ENCODE data around the gene TGM6.

TGM6 gene

GRCh38 chr20:2380601-2381000 is at the start of gene TGM6:
TGM6 (plus strand) TSS chr20:2380901; CDS start chr20:2380969, 68 bp downstream.
- DNase-seq = no peak

GRCh38 chr20:2331106-2331505 is 49.6 kb upstream of the TGM6 start:
- no peak for DNase-seq

- DNase-seq = peak; percentile 45
Measured at GRCh38 chr20:2331901-2332565, 48.7 kb upstream of the TGM6 start.

GRCh38 chr20:2332711-2333110 is 48.0 kb upstream of the TGM6 start:
- no peak for DNase-seq

- DNase-seq = no peak
Measured at GRCh38 chr20:2333821-2334220, 46.9 kb upstream of the TGM6 start.

- no peak for DNase-seq
Measured at GRCh38 chr20:2335096-2335870, 45.4 kb upstream of the TGM6 start.

GRCh38 chr20:2336471-2336870 is 44.2 kb upstream of the TGM6 start:
- no peak for DNase-seq

GRCh38 chr20:2337142-2337541 is 43.6 kb upstream of the TGM6 start:
- no peak for DNase-seq

GRCh38 chr20:2338411-2339066 is 42.2 kb upstream of the TGM6 start:
- no peak for DNase-seq

- DNase-seq = no peak
Measured at GRCh38 chr20:2340136-2340535, 40.6 kb upstream of the TGM6 start.

- DNase-seq = no peak
Measured at GRCh38 chr20:2340823-2341222, 39.9 kb upstream of the TGM6 start.

- DNase-seq = no peak
Measured at GRCh38 chr20:2341336-2341735, 39.4 kb upstream of the TGM6 start.

- no peak for DNase-seq
Measured at GRCh38 chr20:2342243-2342642, 38.5 kb upstream of the TGM6 start.

GRCh38 chr20:2346188-2346587 is 34.5 kb upstream of the TGM6 start:
- no peak for DNase-seq

- no peak for DNase-seq
Measured at GRCh38 chr20:2348336-2348735, 32.4 kb upstream of the TGM6 start.

- no peak for DNase-seq
Measured at GRCh38 chr20:2349801-2350200, 30.9 kb upstream of the TGM6 start.

GRCh38 chr20:2350606-2351005 is 30.1 kb upstream of the TGM6 start:
- no peak for DNase-seq

- DNase-seq = no peak
Measured at GRCh38 chr20:2353231-2353630, 27.5 kb upstream of the TGM6 start.

GRCh38 chr20:2357114-2357513 is 23.6 kb upstream of the TGM6 start:
- DNase-seq = no peak

GRCh38 chr20:2358006-2358405 is 22.7 kb upstream of the TGM6 start:
- DNase-seq = no peak

GRCh38 chr20:2361035-2361593 is 19.6 kb upstream of the TGM6 start:
- no peak for DNase-seq

GRCh38 chr20:2363187-2363586 is 17.5 kb upstream of the TGM6 start:
- DNase-seq = no peak

GRCh38 chr20:2363587-2363986 is 17.1 kb upstream of the TGM6 start:
- DNase-seq = no peak

GRCh38 chr20:2364044-2364443 is 16.7 kb upstream of the TGM6 start:
- DNase-seq = no peak
